DMS153 treated with DMSO at 0.1 percent for 48 hours (cell line): Measurements from ENCODE around the gene CRLF3.
"Not testable (repeated sequence)": the region's sequence is repeated elsewhere in the genome, so short reads cannot be mapped to it uniquely, and the experiment has no call there.

Source experiments
- DNase-seq: peaks from one replicate; lab custom pipeline; 2025; ENCODE audit not compliant: unreplicated experiment; lab: John Stamatoyannopoulos, UW

The CRLF3 gene

GRCh38 chr17:30816165-30816564 lies 8.3 kb downstream of the CRLF3 start:
- no peak for DNase-seq

GRCh38 chr17:30814860-30815259 lies 9.6 kb downstream of the CRLF3 start:
- DNase-seq: not testable (repeated sequence)

- DNase-seq: not testable (repeated sequence)
These were observed 10.3 kb downstream of the CRLF3 start for GRCh38 chr17:30814236-30814635.

GRCh38 chr17:30812218-30813177 lies 12.0 kb downstream of the CRLF3 start:
- DNase-seq: no peak

- no peak for DNase-seq
These were observed 14.6 kb downstream of the CRLF3 start for GRCh38 chr17:30809867-30810266.

GRCh38 chr17:30808785-30809286 lies 15.7 kb downstream of the CRLF3 start:
- no peak for DNase-seq

- no peak for DNase-seq
These were observed 16.6 kb downstream of the CRLF3 start for GRCh38 chr17:30807896-30808295.

GRCh38 chr17:30805944-30806456 lies 18.5 kb downstream of the CRLF3 start:
- DNase-seq: no peak

GRCh38 chr17:30801671-30802070 lies 22.8 kb downstream of the CRLF3 start:
- DNase-seq: no peak

- no peak for DNase-seq
These were observed 28.5 kb downstream of the CRLF3 start for GRCh38 chr17:30796016-30796415.

GRCh38 chr17:30794372-30794771 lies 30.1 kb downstream of the CRLF3 start:
- no peak for DNase-seq

- DNase-seq: no peak
These were observed 31.1 kb downstream of the CRLF3 start for GRCh38 chr17:30793282-30793977.

- no peak for DNase-seq
These were observed 34.2 kb downstream of the CRLF3 start for GRCh38 chr17:30790279-30790678.

- DNase-seq: no peak
These were observed 35.6 kb downstream of the CRLF3 start for GRCh38 chr17:30788918-30789317.

GRCh38 chr17:30782206-30782605 lies 42.3 kb downstream of the CRLF3 start:
- no peak for DNase-seq

- DNase-seq: no peak
These were observed 44.1 kb downstream of the CRLF3 start for GRCh38 chr17:30780343-30780742.

- DNase-seq: not testable (repeated sequence)
These were observed 55.7 kb downstream of the CRLF3 start for GRCh38 chr17:30768771-30769170.

- DNase-seq: not testable (repeated sequence)
These were observed 56.7 kb downstream of the CRLF3 start for GRCh38 chr17:30767641-30768404.

- DNase-seq: no peak
These were observed 63.4 kb downstream of the CRLF3 start for GRCh38 chr17:30761060-30761459.

GRCh38 chr17:30753291-30753690 lies 71.2 kb downstream of the CRLF3 start:
- DNase-seq: not testable (repeated sequence)

- not testable (repeated sequence) for DNase-seq
These were observed 73.5 kb downstream of the CRLF3 start for GRCh38 chr17:30750982-30751381.
